Measurements from ENCODE around the gene GSTT2.

The GSTT2 gene

DNA sequence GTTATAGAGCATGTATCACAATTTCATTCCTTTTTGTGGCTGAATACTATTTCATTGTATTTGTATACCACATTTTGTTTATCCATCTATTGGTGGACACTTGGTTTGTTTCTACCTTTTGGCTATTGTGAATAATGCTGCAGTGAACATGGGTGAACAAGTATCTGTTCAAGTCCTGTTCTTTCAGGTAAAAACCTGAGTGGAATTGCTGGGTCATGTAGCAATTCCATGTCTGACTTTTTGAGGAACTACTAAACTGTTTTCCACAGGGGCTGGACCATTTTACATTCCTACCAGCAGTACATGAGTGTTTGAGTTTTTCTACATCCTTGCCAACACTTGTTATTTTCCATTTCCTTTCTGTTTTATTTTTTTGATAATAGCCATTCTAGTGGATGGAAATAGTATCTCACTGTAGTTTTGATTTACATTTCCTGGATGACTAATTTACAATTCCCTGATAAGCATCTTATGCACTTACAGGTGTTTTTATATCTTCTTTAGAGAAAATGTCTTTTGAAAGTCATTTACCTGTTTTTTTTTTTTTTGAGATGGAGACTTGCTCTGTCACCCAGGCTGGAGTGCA is 43.4 kb downstream of the GSTT2 start:
- no peak for DNase-seq (ENCODE audit: low read depth)
- H3K4me3 ChIP-seq (ENCODE audit: low read depth, low read length), result no peak overlapping the region
- TF ChIP-seq, protein P1, sequence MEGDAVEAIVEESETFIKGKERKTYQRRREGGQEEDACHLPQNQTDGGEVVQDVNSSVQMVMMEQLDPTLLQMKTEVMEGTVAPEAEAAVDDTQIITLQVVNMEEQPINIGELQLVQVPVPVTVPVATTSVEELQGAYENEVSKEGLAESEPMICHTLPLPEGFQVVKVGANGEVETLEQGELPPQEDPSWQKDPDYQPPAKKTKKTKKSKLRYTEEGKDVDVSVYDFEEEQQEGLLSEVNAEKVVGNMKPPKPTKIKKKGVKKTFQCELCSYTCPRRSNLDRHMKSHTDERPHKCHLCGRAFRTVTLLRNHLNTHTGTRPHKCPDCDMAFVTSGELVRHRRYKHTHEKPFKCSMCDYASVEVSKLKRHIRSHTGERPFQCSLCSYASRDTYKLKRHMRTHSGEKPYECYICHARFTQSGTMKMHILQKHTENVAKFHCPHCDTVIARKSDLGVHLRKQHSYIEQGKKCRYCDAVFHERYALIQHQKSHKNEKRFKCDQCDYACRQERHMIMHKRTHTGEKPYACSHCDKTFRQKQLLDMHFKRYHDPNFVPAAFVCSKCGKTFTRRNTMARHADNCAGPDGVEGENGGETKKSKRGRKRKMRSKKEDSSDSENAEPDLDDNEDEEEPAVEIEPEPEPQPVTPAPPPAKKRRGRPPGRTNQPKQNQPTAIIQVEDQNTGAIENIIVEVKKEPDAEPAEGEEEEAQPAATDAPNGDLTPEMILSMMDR (IDR thresholded peaks at IDR 0.05; ENCODE audit: low read depth, low read length, missing control alignments), result no peak

DNA sequence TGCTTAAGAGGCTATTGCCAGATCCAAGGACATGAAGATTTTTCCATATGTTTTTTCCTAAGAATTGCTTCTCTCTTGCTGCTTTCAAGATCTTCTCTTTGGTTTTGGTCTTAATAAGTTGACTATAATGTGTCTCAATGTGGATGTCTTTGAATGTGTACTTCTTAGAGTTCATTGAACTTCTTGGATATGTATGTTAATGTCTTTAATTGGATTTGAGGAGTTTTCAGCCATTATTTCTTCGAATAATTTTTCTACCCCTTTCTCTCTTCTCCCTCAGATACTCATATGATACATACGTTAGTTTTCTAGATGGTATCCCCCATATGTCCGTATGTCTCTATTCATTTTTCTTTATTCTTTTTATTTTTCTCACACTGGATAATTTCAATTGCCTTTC is 44.4 kb downstream of the GSTT2 start:
- DNase-seq (ENCODE audit: low read depth), result no peak
- H3K4me3 ChIP-seq (ENCODE audit: low read depth, low read length), result no peak overlapping the region
- TF ChIP-seq, protein P1 (IDR thresholded peaks at IDR 0.05; ENCODE audit: low read depth, low read length, missing control alignments), result no peak

- no peak overlapping the region for H3K4me3 ChIP-seq (ENCODE audit: low read depth, low read length)
- no peak for DNase-seq (ENCODE audit: low read depth)
- TF ChIP-seq, protein P1 (IDR thresholded peaks at IDR 0.05; ENCODE audit: low read depth, low read length, missing control alignments), result no peak
Observed at GRCh38 chr22:24025475-24025874, 45.5 kb downstream of the GSTT2 start.

GRCh38 chr22:24026056-24026455 is 46.1 kb downstream of the GSTT2 start:
- TF ChIP-seq, protein P1 (IDR thresholded peaks at IDR 0.05; ENCODE audit: low read depth, low read length, missing control alignments), result no peak
- H3K4me3 ChIP-seq (ENCODE audit: low read depth, low read length), result no peak overlapping the region
- DNase-seq (ENCODE audit: low read depth), result no peak

GRCh38 chr22:24026733-24027132 is 46.8 kb downstream of the GSTT2 start:
- no peak for DNase-seq (ENCODE audit: low read depth)
- no peak overlapping the region for H3K4me3 ChIP-seq (ENCODE audit: low read depth, low read length)
- TF ChIP-seq, protein P1 (IDR thresholded peaks at IDR 0.05; ENCODE audit: low read depth, low read length, missing control alignments), result no peak

DNA sequence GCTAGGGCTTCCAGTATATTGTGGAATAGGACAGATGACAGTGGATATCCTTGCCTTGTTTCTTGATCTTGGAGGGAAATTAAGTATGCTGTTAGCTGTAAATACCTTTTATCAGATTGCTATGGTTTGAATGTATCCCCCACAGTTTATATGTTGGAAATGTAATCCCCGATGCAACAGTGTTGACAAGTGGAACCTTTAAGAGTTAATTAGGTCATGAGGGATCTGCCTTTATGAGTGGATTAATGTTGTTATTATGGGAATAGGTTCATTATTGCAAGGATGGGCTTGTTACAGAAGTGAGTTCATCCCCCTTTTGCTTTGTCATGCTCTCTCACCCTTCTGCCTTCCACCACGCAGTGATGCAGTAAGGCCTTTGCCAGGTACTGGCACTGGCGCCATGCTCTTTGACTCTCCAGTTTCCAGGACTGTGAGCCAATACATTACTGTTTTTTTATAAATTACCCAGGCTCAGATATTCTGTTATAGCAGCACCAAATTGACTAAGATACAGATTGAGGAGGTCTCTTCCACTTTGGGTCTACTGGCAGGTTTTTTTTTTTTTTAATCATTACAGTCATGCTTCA is 47.5 kb downstream of the GSTT2 start:
- DNase-seq (ENCODE audit: low read depth), result no peak
- H3K4me3 ChIP-seq (ENCODE audit: low read depth, low read length), result no peak overlapping the region
- TF ChIP-seq, protein P1 (IDR thresholded peaks at IDR 0.05; ENCODE audit: low read depth, low read length, missing control alignments), result no peak

GRCh38 chr22:24027991-24028390 is 48.1 kb downstream of the GSTT2 start:
- no peak overlapping the region for H3K4me3 ChIP-seq (ENCODE audit: low read depth, low read length)
- no peak for DNase-seq (ENCODE audit: low read depth)
- TF ChIP-seq, protein P1 (IDR thresholded peaks at IDR 0.05; ENCODE audit: low read depth, low read length, missing control alignments), result no peak

All from GM12864 (cell line).